ENCODE measurements around the gene LIPC. TPM values are rescaled to one million over a fixed set of nuclear protein-coding genes. Genes with fewer than 3 reads are reported as not detected.
A peak's percentile ranks its signal among the peaks of the same experiment; 100 is the strongest.

The LIPC gene
- polyA plus RNA-seq, 2 of the 4 experiments (the other 2 are of a cell fraction), result 0.13 to 0.30 TPM

GRCh38 chr15:58509556-58509955 lies 77.8 kb downstream of the LIPC start:
- no peak overlapping the region for H3K4me2 ChIP-seq
- CTCF ChIA-PET, result interaction anchor here (1.0 to 1.5 kb wide), 2 partner anchors 22 to 62 kb away, joined by 3 to 4 read pairs; no protein-coding TSS in a partner anchor
- FAIRE-seq (no peak), ATAC-seq (no peak), DNase-seq (ENCODE audit: low read depth in 1 of 2, low spot score in 1 of 2) (no peak)
- no peaks in the 10 kb centered on the region; the same call in 2 of the 3 replicates for H3K9me3 ChIP-seq
- H3K4me3 ChIP-seq, result no peak overlapping the region
- TF ChIP-seq SREBF2 (IDR thresholded peaks at IDR 0.05), result no peak
- no peak for TF ChIP-seq ZFP36 (IDR thresholded peaks at IDR 0.05; ENCODE audit: borderline replicate concordance, partially characterized antibody)
- no peak for TF ChIP-seq RCOR1 (IDR thresholded peaks at IDR 0.05; ENCODE audit: low read depth, low read length)
- no peak for TF ChIP-seq HES2 (IDR thresholded peaks at IDR 0.05)
- no peak for TF ChIP-seq RARB (CRISPR knock-in tag; IDR thresholded peaks at IDR 0.05)
- no peak for TF ChIP-seq HDAC2 (IDR thresholded peaks at IDR 0.05)
- TF ChIP-seq USF2 (IDR thresholded peaks at IDR 0.05), result no peak
- no peak for TF ChIP-seq ESRRA (IDR thresholded peaks at IDR 0.05; ENCODE audit: borderline replicate concordance, low read length)
- no peak for TF ChIP-seq CEBPB (IDR thresholded peaks at IDR 0.05)
- TF ChIP-seq HEYL (CRISPR knock-in tag; IDR thresholded peaks at IDR 0.05), result no peak
- no peak for TF ChIP-seq CHD2 (IDR thresholded peaks at IDR 0.05; ENCODE audit: low read length, partially characterized antibody)
- TF ChIP-seq POLR2AphosphoS2 (conservative IDR thresholded peaks at IDR 0.05; ENCODE audit: low read length), result no peak
- TF ChIP-seq NFE2L2 (conservative IDR thresholded peaks at IDR 0.05; ENCODE audit: low read length), result no peak
- no peak for TF ChIP-seq HMGXB4 (CRISPR knock-in tag; IDR thresholded peaks at IDR 0.05; ENCODE audit: borderline replicate concordance)
- peaks cover 3% of the 10 kb centered on the region; the same call in 1 of the 3 replicates for H3K4me1 ChIP-seq
- H3K27ac ChIP-seq, result no peak overlapping the region
- 75% methylated on average over 1 of the region's 1 CpG for WGBS (ENCODE audit: missing lambda C conversion rate)
- POLR2A ChIA-PET, result interaction anchor here (0.6 kb wide), 1 partner anchor 137 kb away, joined by 3 read pairs; no protein-coding TSS in a partner anchor

GRCh38 chr15:58510715-58511598 lies 79.2 kb downstream of the LIPC start:
- Histone ChIP-seq H3K4me2 (no peak overlapping the region), H3K27ac (no peak overlapping the region), H3K9me3 (no peaks in the 10 kb centered on the region; the same call in 2 of the 3 replicates), H3K4me1 (peaks cover 3% of the 10 kb centered on the region; the same call in 1 of the 3 replicates), H3K4me3 (no peak overlapping the region)
- FAIRE-seq (peak; percentile 39), ATAC-seq (no peak), DNase-seq (ENCODE audit: low read depth in 1 of 2, low spot score in 1 of 2) (no peak)
- POLR2A ChIA-PET, result no interaction called here
- WGBS (ENCODE audit: missing lambda C conversion rate), result 69% methylated on average over 10 of the region's 10 CpGs
- TF ChIP-seq BHLHE40 (IDR thresholded peaks at IDR 0.05; ENCODE audit: low read depth, low read length) (no peak), USF2 (IDR thresholded peaks at IDR 0.05) (peak; percentile 52)
- CTCF ChIA-PET, result no interaction called here

- TF ChIP-seq TFCP2L1 (CRISPR knock-in tag; IDR thresholded peaks at IDR 0.05) (no peak), CEBPB (IDR thresholded peaks at IDR 0.05) (no peak)
- no peak for DNase-seq (ENCODE audit: low read depth in 1 of 2, low spot score in 1 of 2)
- Histone ChIP-seq H3K27ac (no peak overlapping the region), H3K4me3 (no peak overlapping the region), H3K9me3 (no peaks in the 10 kb centered on the region; the same call in 2 of the 3 replicates), H3K4me2 (no peak overlapping the region), H3K4me1 (peaks cover 3% of the 10 kb centered on the region; the same call in 1 of the 3 replicates)
- no peak for ATAC-seq
- ChIA-PET POLR2A (no interaction called here), CTCF (interaction anchor here (0.7 kb wide), 1 partner anchor 17 kb away, joined by 4 read pairs; no protein-coding TSS in a partner anchor)
- no peak for FAIRE-seq
- WGBS (ENCODE audit: missing lambda C conversion rate), result 78% methylated on average over 3 of the region's 3 CpGs
These were observed 79.8 kb downstream of the LIPC start for GRCh38 chr15:58511599-58511987.
